HepG2 (cell line): Measurements from ENCODE around the gene SLC35F6. TPM values are rescaled to one million over a fixed set of nuclear protein-coding genes. Genes with fewer than 3 reads are reported as not detected.

Experiments used
- ATAC-seq: fragments of 200-7000 bp; cut with Tn5 transposase; 3 replicates; pipeline ENCODE4 v1.9.1; 2020; ENCODE audit warnings: mild to moderate bottlenecking, moderate library complexity
- BruUV-seq: library from RNA; stranded (reverse); fragments of 400-500 nt; replicated peaks from 2 replicates; lab custom pipeline; 2021; lab: Mats Ljungman, UMichigan
- CTCF ChIA-PET: fragments of 300-600 bp; formaldehyde crosslinking; extraction: SDS; loops from one replicate; lab custom pipeline; 2021; ENCODE audit warnings: low total read pairs, inconsistent platforms, low intra/inter-chr PET ratio; lab: Yijun Ruan, JAX
- POLR2A ChIA-PET: fragments of 350-600 bp; sonication (Branson Sonifier 250); formaldehyde crosslinking; loops from one replicate; lab custom pipeline; 2020; ENCODE audit warnings: antibody characterized with exemption, inconsistent platforms; lab: Yijun Ruan, JAX
- DNase-seq: peaks from one replicate; pipeline ENCODE4 v3.0.0-alpha.2; 2015; ENCODE audit warnings: low spot score
- FAIRE-seq: peaks from 3 replicates; lab custom pipeline; 2011; peaks lifted over from hg19 to GRCh38; lab: Jason Lieb, UNC
- H2AFZ ChIP-seq: one replicate; pipeline ENCODE4 v1.6.1; 2011; ENCODE audit warnings: low read length, inconsistent platforms
- H3K27ac ChIP-seq: fragments of 300-600 bp; 3 replicates; pipeline ENCODE4 v1.8.0; 2011; ENCODE audit warnings: mixed run types, mild to moderate bottlenecking, mixed read lengths, low read length, inconsistent platforms; ENCODE audit not compliant: insufficient read depth; ENCODE audit errors: extremely low read length
- H3K27me3 ChIP-seq, 2 experiments: fragments of 200-600 bp in 1 of 2; 2 replicates in 1 of 2; 3 replicates in 1 of 2; pipeline versions ENCODE4 v1.6.0 to v1.8.0; 2011; ENCODE audit warnings: low read length in 2 of 2, mild to moderate bottlenecking in 2 of 2, moderate library complexity in 2 of 2, inconsistent platforms in 1 of 2; ENCODE audit not compliant: insufficient read depth in 2 of 2, control insufficient read depth in 1 of 2
- H3K36me3 ChIP-seq, 2 experiments: fragments of 200-600 bp in 1 of 2; replicated peaks in 1 of 2; 2 replicates in 1 of 2; 3 replicates in 1 of 2; pipeline versions ENCODE4 v1.5.1 to v1.8.0; 2011; ENCODE audit warnings: low read length in 2 of 2, inconsistent platforms in 1 of 2; ENCODE audit not compliant: insufficient read depth in 2 of 2, control insufficient read depth in 1 of 2
- H3K4me1 ChIP-seq: 2 replicates; pipeline ENCODE4 v1.5.1; 2012; ENCODE audit warnings: low read length, inconsistent platforms; ENCODE audit not compliant: insufficient read depth
- H3K4me2 ChIP-seq: 2 replicates; pipeline ENCODE4 v1.6.0; 2011; ENCODE audit warnings: low read depth, low read length, inconsistent platforms
- H3K4me3 ChIP-seq, 3 experiments: fragments of 200-600 bp in 1 of 3; sonication (generic), shearing (Covaris generic) in 1 of 3; replicated peaks in 1 of 3; 2 replicates each; pipeline ENCODE4 v1.5.1; 2011 to 2016; ENCODE audit warnings: low read length in 3 of 3, inconsistent platforms in 2 of 3, low read depth in 2 of 3, mild to moderate bottlenecking in 2 of 3, control low read depth in 1 of 3, mixed read lengths in 1 of 3; ENCODE audit not compliant: insufficient read depth in 1 of 3
- H3K79me2 ChIP-seq: one replicate; pipeline ENCODE4 v1.6.1; 2011; ENCODE audit warnings: low read length, inconsistent platforms; ENCODE audit not compliant: insufficient read depth
- H3K9ac ChIP-seq: 2 replicates; pipeline ENCODE4 v1.6.0; 2011; ENCODE audit warnings: mild to moderate bottlenecking, low read depth, low read length, inconsistent platforms; ENCODE audit not compliant: insufficient read depth
- H3K9me3 ChIP-seq: 2 replicates; pipeline ENCODE4 v1.5.1; 2012; ENCODE audit warnings: mild to moderate bottlenecking, low read length
- H4K20me1 ChIP-seq: 2 replicates; pipeline ENCODE4 v1.6.0; 2011; ENCODE audit warnings: inconsistent platforms, mild to moderate bottlenecking, low read length, moderate library complexity; ENCODE audit not compliant: insufficient read depth
- HOXA9 ChIP-seq: sonication (generic); formaldehyde crosslinking; IDR thresholded peaks from 2 replicates; pipeline ENCODE4 v1.8.1; 2022; ENCODE audit warnings: missing genetic modification reagents, mild to moderate bottlenecking, moderate library complexity, borderline replicate concordance
- MAFK ChIP-seq, 2 experiments: IDR thresholded peaks in 1 of 2; conservative IDR thresholded peaks in 1 of 2; 2 replicates each; pipeline ENCODE4 v1.6.1; 2011; ENCODE audit warnings: improper control_type of control experiment in 2 of 2, low read length in 2 of 2
- ZFP36 ChIP-seq: fragments of 150-350 bp; IDR thresholded peaks from 2 replicates; pipeline ENCODE4 v1.6.1; 2018; ENCODE audit warnings: borderline replicate concordance, low read length, low read depth; ENCODE audit not compliant: partially characterized antibody
- ZFP82 ChIP-seq: sonication (generic); formaldehyde crosslinking; IDR thresholded peaks from 2 replicates; pipeline ENCODE4 v1.5.1; 2020; ENCODE audit warnings: mild to moderate bottlenecking, missing genetic modification reagents, borderline replicate concordance
- ZFY ChIP-seq: sonication (generic); formaldehyde crosslinking; IDR thresholded peaks from 2 replicates; pipeline ENCODE4 v1.4.0; 2020; ENCODE audit warnings: missing genetic modification reagents
- ZNF891 ChIP-seq: sonication (generic); formaldehyde crosslinking; IDR thresholded peaks from 2 replicates; pipeline ENCODE4 v1.5.0; 2020; ENCODE audit warnings: mild to moderate bottlenecking, missing genetic modification reagents
- WGBS: methylation state at CpG from one replicate; pipeline ENCODE4 v1.1.6; 2017; ENCODE audit warnings: low lambda C conversion rate; 5-methylcytosine and 5-hydroxymethylcytosine counted together
- in situ Hi-C: cut with HindIII; loops from 2 replicates; pipeline ENCODE4 v1.10.0; 2017; ENCODE audit warnings: low pct_unique_long_range_greater_than_20kb; ENCODE audit not compliant: extremely low pct_ligation_motif_present
- intact Hi-C: fragments of 100-400 bp; cut with micrococcal nuclease; formaldehyde crosslinking; loops from one replicate; pipeline ENCODE4 v1.10.0; 2022; ENCODE audit not compliant: unreplicated experiment
- polyA plus RNA-seq, 8 experiments: library from polyadenylated mRNA; depleted of rRNA in 3 of 8; stranded (reverse) in 7 of 8; unstranded in 1 of 8; fragments of >200 nt; fragmentation: Illumina TruSeq in 4 of 8; extraction: Trizol in 4 of 8; gene quantifications; 2 replicates each; pipeline versions ENCODE4 v1.2.1 to v1.2.3, GENCODE V29; 2011 to 2016; ENCODE audit warnings: low read depth in 4 of 8, missing spikeins in 1 of 8, mixed read lengths in 1 of 8; ENCODE audit not compliant: insufficient read depth in 1 of 8
- total RNA-seq, 5 experiments: library from RNA; depleted of rRNA; stranded (reverse); fragments of >200 nt; fragmentation: Illumina TruSeq; extraction: Trizol; gene quantifications; 2 replicates each; pipeline ENCODE4 v1.2.3, GENCODE V29; 2016; ENCODE audit warnings: low read depth in 1 of 5

Gene SLC35F6
- total and polyA plus RNA-seq, 2 of the 13 experiments (the other 11 are each of a cell fraction or from before 2014, with no cell fraction given): 15.2 to 21.2 TPM

- no peak overlapping the region for H3K9ac ChIP-seq
- in situ Hi-C loops: no loop called here
- no peak overlapping the region for H3K4me3 ChIP-seq
- ATAC-seq: no peak
- no peak for TF ChIP-seq HOXA9
- peak; percentile 30; the same call in 1 of the 2 replicates for TF ChIP-seq ZNF891 (CRISPR knock-in tag)
- 42% methylated on average over 4 of the region's 7 CpGs for WGBS
- POLR2A ChIA-PET: no interaction called here
- DNase-seq: no peak
- no TSS peak for BruUV-seq
- no peak for FAIRE-seq
- no peaks in the 10 kb centered on the region for H4K20me1 ChIP-seq
- CTCF ChIA-PET: no interaction called here
- H3K9me3 ChIP-seq: no peaks in the 10 kb centered on the region
- intact Hi-C loops: loop anchor here (10.0 kb wide), 1 partner anchor 91 kb away; no protein-coding TSS in a partner anchor
- peaks cover 5 to 48% of the 10 kb centered on the region in 2 experiments; a peak in 4 of 5 replicates for H3K27me3 ChIP-seq
- H3K4me1 ChIP-seq: peaks cover 40% of the 10 kb centered on the region
- H3K4me2 ChIP-seq: no peak overlapping the region
- H3K27ac ChIP-seq: no peak overlapping the region
- no peaks in the 10 kb centered on the region for H3K36me3 ChIP-seq
- H2AFZ ChIP-seq: no peak overlapping the region
- H3K79me2 ChIP-seq: no peaks in the 10 kb centered on the region
These were observed 38.6 kb upstream of the SLC35F6 start for GRCh38 chr2:26725521-26725820.

GRCh38 chr2:26726228-26726627 lies 37.9 kb upstream of the SLC35F6 start:
- FAIRE-seq (no peak), ATAC-seq (no peak), DNase-seq (no peak)
- Histone ChIP-seq H3K27ac (no peak overlapping the region), H3K36me3 (no peaks in the 10 kb centered on the region), H3K4me3 (no peak overlapping the region), H2AFZ (no peak overlapping the region), H3K4me1 (peaks cover 32% of the 10 kb centered on the region), H3K4me2 (no peak overlapping the region), H3K9ac (no peak overlapping the region), H4K20me1 (no peaks in the 10 kb centered on the region), H3K79me2 (no peaks in the 10 kb centered on the region), H3K27me3 (peaks cover 5 to 44% of the 10 kb centered on the region in 2 experiments; a peak in 4 of 5 replicates), H3K9me3 (no peaks in the 10 kb centered on the region)
- intact Hi-C loops (loop anchor here (10.0 kb wide), 1 partner anchor 91 kb away; no protein-coding TSS in a partner anchor), in situ Hi-C loops (no loop called here)
- whole genome bisulfite sequencing: 0% methylated on average over 1 of the region's 1 CpG
- ChIA-PET POLR2A (no interaction called here), CTCF (no interaction called here)
- no TSS peak for BruUV-seq
- peak; percentile 58 for TF ChIP-seq ZFP36
- TF ChIP-seq ZFY (CRISPR knock-in tag): no peak
- no peak for TF ChIP-seq ZFP82 (CRISPR knock-in tag)
- TF ChIP-seq MAFK (conservative IDR thresholded peaks at IDR 0.05 in 1 of 2, IDR thresholded peaks at IDR 0.05 in 1 of 2; ENCODE audit: low read length in 2 of 2): no peak
